Colonic mucosa (tissue), 4 donors: ENCODE measurements around the gene KAT5. TPM values are rescaled to one million over a fixed set of nuclear protein-coding genes. Genes with fewer than 3 reads are reported as not detected.

Experiments used
- DNase-seq: peaks from one replicate; pipeline ENCODE4 v3.0.0-alpha.2; 2020
- H3K27ac ChIP-seq: fragments of 200-600 bp; one replicate; pipeline ENCODE4 v1.8.0; 2021
- H3K27me3 ChIP-seq: fragments of 200-600 bp; one replicate; pipeline ENCODE4 v1.8.0; 2021
- H3K36me3 ChIP-seq: fragments of 200-600 bp; one replicate; pipeline ENCODE4 v1.8.0; 2021
- H3K4me1 ChIP-seq: fragments of 200-600 bp; one replicate; pipeline ENCODE4 v1.8.0; 2021; ENCODE audit warnings: mild to moderate bottlenecking
- H3K4me3 ChIP-seq: fragments of 200-600 bp; one replicate; pipeline ENCODE4 v1.8.0; 2021
- H3K9ac ChIP-seq, 2 donors: one replicate each; pipeline ENCODE4 v1.7.0; 2013; ENCODE audit warnings: control low read depth in 2 of 2, low read depth in 2 of 2, low read length in 2 of 2
- H3K9me3 ChIP-seq: fragments of 200-600 bp; one replicate; pipeline ENCODE4 v1.8.0; 2021
- intact Hi-C: fragments of 100-400 bp; cut with DNase I; formaldehyde crosslinking; loops from one replicate; pipeline ENCODE4 v1.14.1; 2022
- total RNA-seq, 2 donors: library from RNA; stranded (reverse); fragmentation: NEBNext Ultra II Directional in 1 of 2; extraction: Animal tissue kit (Norgen Biotek cat#: 25700) in 1 of 2; gene quantifications; one replicate each; pipeline ENCODE4 v1.2.1, GENCODE V29; 2021
- TF ChIP-seq, protein P1 (sequence below): fragments of 200-600 bp; IDR thresholded peaks from one replicate; pipeline ENCODE4 v1.8.0; 2022; ENCODE audit warnings: antibody characterized with exemption, mild to moderate bottlenecking
- donor health status: healthy.
- donor health status: DM: no; HTN: no; CAD: no.
- donor health status: DM: no; HTN: no; CAD: no.

KAT5 gene
- 10 to 100 TPM; 65.3 to 83.4 TPM for total RNA-seq

DNA sequence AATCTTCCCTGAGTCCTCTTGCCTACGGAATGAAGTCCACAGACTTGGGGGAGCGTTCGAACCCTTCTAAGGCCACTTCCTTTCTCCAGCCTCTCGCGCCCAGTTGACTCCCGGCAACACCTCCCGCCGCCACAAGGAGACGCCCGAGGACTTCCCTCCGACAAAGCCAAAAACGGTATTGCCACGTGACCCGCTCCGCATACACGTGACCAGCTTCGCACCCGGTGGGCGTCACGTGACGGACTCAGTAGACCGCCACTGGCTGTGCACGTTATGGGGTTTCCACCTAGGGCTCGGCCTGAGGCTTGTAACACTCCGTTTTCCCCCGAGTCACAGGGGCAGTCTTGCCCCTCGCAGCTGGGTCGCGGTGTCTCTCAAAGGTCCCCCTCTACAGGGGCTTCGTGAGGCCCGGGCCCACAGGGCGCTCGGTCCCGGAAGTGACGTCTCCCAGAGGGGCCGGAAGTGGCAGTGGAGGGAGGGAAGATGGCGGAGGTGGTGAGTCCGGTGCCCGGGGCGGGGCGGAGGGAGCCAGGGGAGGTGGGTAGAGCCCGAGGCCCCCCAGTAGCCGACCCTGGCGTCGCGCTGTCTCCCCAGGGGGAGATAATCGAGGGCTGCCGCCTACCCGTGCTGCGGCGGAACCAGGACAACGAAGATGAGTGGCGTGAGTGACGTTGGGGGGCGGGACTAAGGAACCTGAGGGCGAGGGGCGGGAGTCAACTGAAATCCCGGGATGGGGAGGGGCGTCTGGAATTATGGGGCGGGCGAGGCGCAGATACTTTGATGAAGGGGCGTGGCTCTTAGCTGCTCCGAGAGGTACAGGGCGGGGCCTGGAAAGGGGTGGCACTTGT, at the start of gene KAT5:
KAT5 (plus strand) TSS at position 468 of the 848 bp plus-strand sequence; CDS start at position 484, 16 bp downstream.
- peak within 1 kb of the TSS; percentile 63 for H3K4me3 ChIP-seq
- TF ChIP-seq, protein P1, sequence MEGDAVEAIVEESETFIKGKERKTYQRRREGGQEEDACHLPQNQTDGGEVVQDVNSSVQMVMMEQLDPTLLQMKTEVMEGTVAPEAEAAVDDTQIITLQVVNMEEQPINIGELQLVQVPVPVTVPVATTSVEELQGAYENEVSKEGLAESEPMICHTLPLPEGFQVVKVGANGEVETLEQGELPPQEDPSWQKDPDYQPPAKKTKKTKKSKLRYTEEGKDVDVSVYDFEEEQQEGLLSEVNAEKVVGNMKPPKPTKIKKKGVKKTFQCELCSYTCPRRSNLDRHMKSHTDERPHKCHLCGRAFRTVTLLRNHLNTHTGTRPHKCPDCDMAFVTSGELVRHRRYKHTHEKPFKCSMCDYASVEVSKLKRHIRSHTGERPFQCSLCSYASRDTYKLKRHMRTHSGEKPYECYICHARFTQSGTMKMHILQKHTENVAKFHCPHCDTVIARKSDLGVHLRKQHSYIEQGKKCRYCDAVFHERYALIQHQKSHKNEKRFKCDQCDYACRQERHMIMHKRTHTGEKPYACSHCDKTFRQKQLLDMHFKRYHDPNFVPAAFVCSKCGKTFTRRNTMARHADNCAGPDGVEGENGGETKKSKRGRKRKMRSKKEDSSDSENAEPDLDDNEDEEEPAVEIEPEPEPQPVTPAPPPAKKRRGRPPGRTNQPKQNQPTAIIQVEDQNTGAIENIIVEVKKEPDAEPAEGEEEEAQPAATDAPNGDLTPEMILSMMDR: peak; percentile 98
- H3K27me3 ChIP-seq: no peaks in the 10 kb centered on the region
- peaks cover 17% of the 10 kb centered on the region for H3K36me3 ChIP-seq
- intact Hi-C loops: loop anchor here (2.0 kb wide), 1 partner anchor 107 kb away; no protein-coding TSS in a partner anchor
- DNase-seq: peak; percentile 99
- no peaks in the 10 kb centered on the region for H3K9me3 ChIP-seq
- peak within 1 kb of the TSS; percentile 84 to 88 for H3K9ac ChIP-seq
- peak within 1 kb of the TSS; percentile 97 for H3K27ac ChIP-seq
- peaks cover 7% of the 10 kb centered on the region for H3K4me1 ChIP-seq

DNA sequence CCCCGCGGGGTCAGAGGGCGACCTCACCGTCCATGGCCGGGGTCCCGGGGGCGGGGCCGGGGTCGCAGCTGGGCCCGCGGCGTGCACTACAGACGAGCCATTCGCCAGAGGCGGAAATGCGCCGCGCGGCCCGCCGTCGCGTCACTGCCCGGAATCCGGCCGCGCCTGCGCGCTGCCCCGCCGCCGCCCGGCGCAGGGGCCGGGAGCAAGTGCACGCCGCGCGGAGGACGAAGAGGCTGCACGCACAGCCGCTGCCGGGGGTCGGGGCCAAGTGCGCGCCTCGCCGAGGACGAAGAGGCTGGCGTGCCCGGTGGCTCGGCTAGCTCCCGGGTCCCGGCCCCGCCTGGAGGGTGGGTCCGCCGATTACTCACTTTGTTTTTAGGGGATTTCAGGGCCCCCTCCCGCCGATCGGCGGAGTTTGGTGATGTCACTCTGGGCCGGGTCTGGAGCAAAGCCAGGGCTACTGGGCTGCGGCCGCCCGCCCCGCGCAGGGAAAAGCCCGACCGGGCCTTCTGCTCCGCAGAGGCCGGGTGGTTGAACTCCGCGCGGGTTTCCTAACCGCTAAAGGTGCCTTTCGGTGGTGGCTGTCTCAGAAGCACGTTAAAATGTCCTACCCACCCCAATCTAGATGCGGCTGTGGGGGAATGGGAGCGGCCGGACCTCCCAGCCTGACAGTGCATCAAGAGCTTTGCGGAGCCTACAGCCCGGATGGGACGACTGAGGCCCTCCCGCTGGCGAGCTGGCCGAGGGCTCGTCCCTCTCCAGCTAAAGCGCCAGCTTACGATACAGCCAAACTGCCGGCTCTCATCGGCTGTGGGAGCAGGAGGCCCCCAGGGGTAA, 49.0 kb upstream of the KAT5 start, which contains the start of gene RELA:
RELA (minus strand) TSS at position 118 of the 840 bp plus-strand sequence; CDS start at position 34, 84 bp downstream.
- H3K27me3 ChIP-seq: no peaks in the 10 kb centered on the region
- H3K27ac ChIP-seq: peak within 1 kb of the TSS; percentile 97
- TF ChIP-seq, protein P1: no peak
- H3K36me3 ChIP-seq: peaks cover 4% of the 10 kb centered on the region
- H3K4me1 ChIP-seq: peaks cover 8% of the 10 kb centered on the region
- intact Hi-C loops: no loop called here
- peak within 1 kb of the TSS; percentile 94 for H3K4me3 ChIP-seq
- H3K9ac ChIP-seq: peak within 1 kb of the TSS; percentile 93 to 99
- peak; percentile 95 for DNase-seq
- H3K9me3 ChIP-seq: no peaks in the 10 kb centered on the region

DNA sequence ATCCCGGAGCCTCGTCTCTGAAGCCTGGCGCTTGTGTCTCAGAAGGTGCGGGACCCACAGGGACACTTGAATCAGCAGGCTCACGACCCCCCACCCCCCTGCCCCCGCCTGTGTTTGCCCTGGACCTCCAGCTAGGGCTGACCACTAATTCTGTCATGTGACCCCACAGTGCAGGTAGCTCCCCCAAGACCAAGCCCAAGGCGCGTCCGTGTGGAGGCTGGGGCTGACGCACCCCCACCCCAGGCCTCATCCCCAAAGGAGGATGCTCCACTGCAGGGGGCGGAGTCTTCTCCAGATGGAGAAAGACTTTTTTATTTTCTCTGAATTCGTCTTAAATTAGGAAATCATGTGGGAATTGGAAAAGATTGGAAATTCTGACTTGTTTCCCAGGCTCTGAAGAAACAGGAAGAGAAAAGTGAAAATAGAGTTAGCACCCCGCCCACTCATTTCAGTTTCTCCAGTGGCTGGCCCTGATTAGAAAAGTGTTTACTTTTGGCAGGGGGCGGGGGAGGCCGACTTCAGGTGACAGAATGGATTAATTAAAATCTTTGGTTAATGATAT, 48.3 kb upstream of the KAT5 start:
- Histone ChIP-seq H3K4me3 (peak overlapping the region; percentile 94), H3K9ac (peak overlapping the region; percentile 88 to 93), H3K27ac (peak overlapping the region; percentile 97), H3K27me3 (no peaks in the 10 kb centered on the region), H3K36me3 (peaks cover 4% of the 10 kb centered on the region), H3K9me3 (no peaks in the 10 kb centered on the region), H3K4me1 (peaks cover 8% of the 10 kb centered on the region)
- intact Hi-C loops: no loop called here
- DNase-seq: peak; percentile 74
- TF ChIP-seq, protein P1: no peak

DNA sequence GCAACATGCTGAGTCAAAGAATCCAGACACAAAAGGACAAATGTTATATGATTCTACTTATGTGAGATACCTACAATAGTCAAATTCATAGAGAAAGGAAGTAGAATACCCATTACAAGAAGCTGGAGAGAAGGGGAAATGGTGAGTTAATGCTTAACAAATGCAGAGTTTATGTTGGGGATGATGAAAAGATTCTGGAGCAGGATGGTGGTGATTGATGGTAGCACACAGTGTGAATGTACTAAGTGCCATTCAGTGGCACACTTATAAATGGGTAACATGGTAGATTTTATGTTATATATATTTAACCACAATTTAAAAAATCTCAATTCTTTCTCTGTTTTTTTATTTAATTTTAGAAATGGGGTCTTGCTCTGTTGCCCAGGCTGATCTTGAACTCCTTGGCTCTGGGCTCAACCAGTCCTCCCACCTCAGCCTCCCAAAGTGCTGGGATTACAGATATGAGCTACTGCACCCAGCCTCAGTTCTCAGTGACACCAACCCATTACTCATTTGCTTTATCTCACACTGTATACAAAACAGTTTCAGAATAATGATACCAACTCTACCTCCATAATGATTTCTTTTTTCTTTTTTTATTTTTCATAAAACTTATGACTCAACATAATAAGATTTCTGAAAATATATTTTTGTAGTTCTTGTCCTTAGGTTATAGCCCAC, 39.7 kb upstream of the KAT5 start:
- Histone ChIP-seq H3K27me3 (no peaks in the 10 kb centered on the region), H3K27ac (no peak overlapping the region), H3K9ac (no peak overlapping the region), H3K9me3 (no peaks in the 10 kb centered on the region), H3K36me3 (no peaks in the 10 kb centered on the region), H3K4me3 (no peak overlapping the region), H3K4me1 (no peaks in the 10 kb centered on the region)
- no peak for DNase-seq
- TF ChIP-seq, protein P1: no peak
- intact Hi-C loops: no loop called here

DNA sequence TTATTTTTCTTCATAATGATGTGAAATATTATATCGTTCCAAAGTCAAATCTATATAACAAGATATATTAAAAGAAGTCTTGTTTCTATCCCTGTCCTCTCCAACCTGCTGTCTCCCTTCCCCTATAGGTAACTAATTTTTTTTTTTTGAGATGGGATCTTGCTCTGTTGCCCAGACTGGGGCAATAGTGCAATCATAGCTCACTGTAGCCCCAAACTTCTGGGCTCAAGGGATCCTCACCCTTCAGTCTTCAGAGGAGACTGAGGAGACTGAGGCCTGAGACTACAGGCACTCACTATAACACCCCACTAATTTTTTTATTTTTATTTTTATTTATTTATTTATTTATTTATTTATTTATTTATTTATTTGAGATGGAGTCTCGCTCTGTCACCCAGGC, 39.1 kb upstream of the KAT5 start:
- no peak overlapping the region for H3K4me3 ChIP-seq
- H3K27ac ChIP-seq: no peak overlapping the region
- no peak overlapping the region for H3K9ac ChIP-seq
- H3K9me3 ChIP-seq: no peaks in the 10 kb centered on the region
- H3K27me3 ChIP-seq: no peaks in the 10 kb centered on the region
- H3K36me3 ChIP-seq: no peaks in the 10 kb centered on the region
- intact Hi-C loops: no loop called here
- no peaks in the 10 kb centered on the region for H3K4me1 ChIP-seq
- TF ChIP-seq, protein P1: no peak
- DNase-seq: no peak
